Smooth muscle cell (in vitro differentiated cells): ENCODE measurements around the gene TSC2. TPM values are rescaled to one million over a fixed set of nuclear protein-coding genes. Genes with fewer than 3 reads are reported as not detected.
A peak's percentile ranks its signal among the peaks of the same experiment; 100 is the strongest.

Experiments used
- DNase-seq: peaks from one replicate; lab custom pipeline; 2025; ENCODE audit not compliant: unreplicated experiment; lab: John Stamatoyannopoulos, UW
- H2AFZ ChIP-seq: fragments of 200-600 bp; sonication (generic); 2 replicates; pipeline ENCODE4 v1.6.0; 2016; ENCODE audit warnings: antibody characterized with exemption, low read depth, mild to moderate bottlenecking
- H3F3A ChIP-seq: fragments of 200-600 bp; sonication (generic); 2 replicates; pipeline ENCODE4 v1.6.0; 2017; ENCODE audit warnings: antibody characterized with exemption, low read depth
- H3K27ac ChIP-seq: fragments of 200-600 bp; sonication (generic); 2 replicates; pipeline ENCODE4 v1.5.1; 2016; ENCODE audit warnings: low read depth, mild to moderate bottlenecking
- H3K27me3 ChIP-seq: fragments of 200-600 bp; sonication (generic); 2 replicates; pipeline ENCODE4 v1.6.1; 2016; ENCODE audit warnings: low read depth, mild to moderate bottlenecking
- H3K36me3 ChIP-seq: fragments of 200-600 bp; sonication (generic); 2 replicates; pipeline ENCODE4 v1.5.1; 2016; ENCODE audit warnings: low read depth
- H3K4me1 ChIP-seq: fragments of 200-600 bp; sonication (generic); 2 replicates; pipeline ENCODE4 v1.5.1; 2016; ENCODE audit warnings: low read depth
- H3K4me2 ChIP-seq: fragments of 200-600 bp; sonication (generic); 2 replicates; pipeline ENCODE4 v1.6.0; 2016; ENCODE audit warnings: mild to moderate bottlenecking
- H3K4me3 ChIP-seq: fragments of 200-600 bp; sonication (generic); 2 replicates; pipeline ENCODE4 v1.5.1; 2016; ENCODE audit warnings: mild to moderate bottlenecking
- H3K79me2 ChIP-seq: fragments of 200-600 bp; sonication (generic); 2 replicates; pipeline ENCODE4 v1.6.0; 2016; ENCODE audit warnings: low read depth, mild to moderate bottlenecking
- H3K9ac ChIP-seq: fragments of 200-600 bp; sonication (generic); 2 replicates; pipeline ENCODE4 v1.6.0; 2016; ENCODE audit warnings: low read depth
- H3K9me3 ChIP-seq: fragments of 200-600 bp; sonication (generic); replicated peaks from 2 replicates; pipeline ENCODE4 v1.5.1; 2016; ENCODE audit warnings: low read depth
- H4K20me1 ChIP-seq: fragments of 200-600 bp; sonication (generic); 2 replicates; pipeline ENCODE4 v1.6.0; 2016; ENCODE audit warnings: low read depth
- CTCF ChIP-seq: fragments of 200-600 bp; sonication (generic); IDR thresholded peaks from 2 replicates; pipeline ENCODE4 v1.5.1; 2017; ENCODE audit warnings: borderline replicate concordance, mild to moderate bottlenecking, antibody characterized with exemption; ENCODE audit not compliant: insufficient read depth, poor library complexity, severe bottlenecking
- WGBS: methylation state at CpG from one replicate; pipeline ENCODE4 v1.1.7; 2016; ENCODE audit warnings: low lambda C conversion rate; 5-methylcytosine and 5-hydroxymethylcytosine counted together
- polyA plus RNA-seq: library from polyadenylated mRNA; unstranded; fragments of >200 nt; fragmentation: Nextera tagmentation; extraction: Ambion mirVana; gene quantifications from 2 replicates; pipeline ENCODE4 v1.2.1, GENCODE V29; 2016
- total RNA-seq: library from RNA; depleted of rRNA; stranded (reverse); fragments of >200 nt; gene quantifications from 2 replicates; pipeline ENCODE4 v1.2.3, GENCODE V29; 2014

The TSC2 gene
- 29.7 and 64.5 TPM in 2 replicates for total RNA-seq
- 74.7 and 110 TPM in 2 replicates for polyA plus RNA-seq

GRCh38 chr16:2047330-2048115 lies at the start of gene TSC2, which contains the start of gene NTHL1:
TSS of gene TSC2 (plus strand) at chr16:2047985. CDS start at chr16:2048616, 631 bp downstream.
TSS of gene NTHL1 (minus strand) at chr16:2047834. CDS start at chr16:2047823, 11 bp downstream.
- Histone ChIP-seq H3K27me3 (no peaks in the 10 kb centered on the region), H3K36me3 (no peaks in the 10 kb centered on the region), H2AFZ (peak within 1 kb of the TSS; percentile 77), H3K4me2 (peak within 1 kb of the TSS; percentile 99), H3F3A (no peaks in the 10 kb centered on the region), H4K20me1 (peaks cover 3% of the 10 kb centered on the region), H3K79me2 (peaks cover 33% of the 10 kb centered on the region), H3K9ac (peak within 1 kb of the TSS; percentile 65), H3K4me1 (peaks cover 13% of the 10 kb centered on the region), H3K4me3 (peak within 1 kb of the TSS; percentile 88), H3K27ac (no peak within 1 kb of the TSS), H3K9me3 (no peaks in the 10 kb centered on the region)
- 1% methylated on average over 61 of the region's 81 CpGs for WGBS
- DNase-seq, result peak; percentile 86
- peak; percentile 37 for TF ChIP-seq CTCF

DNA sequence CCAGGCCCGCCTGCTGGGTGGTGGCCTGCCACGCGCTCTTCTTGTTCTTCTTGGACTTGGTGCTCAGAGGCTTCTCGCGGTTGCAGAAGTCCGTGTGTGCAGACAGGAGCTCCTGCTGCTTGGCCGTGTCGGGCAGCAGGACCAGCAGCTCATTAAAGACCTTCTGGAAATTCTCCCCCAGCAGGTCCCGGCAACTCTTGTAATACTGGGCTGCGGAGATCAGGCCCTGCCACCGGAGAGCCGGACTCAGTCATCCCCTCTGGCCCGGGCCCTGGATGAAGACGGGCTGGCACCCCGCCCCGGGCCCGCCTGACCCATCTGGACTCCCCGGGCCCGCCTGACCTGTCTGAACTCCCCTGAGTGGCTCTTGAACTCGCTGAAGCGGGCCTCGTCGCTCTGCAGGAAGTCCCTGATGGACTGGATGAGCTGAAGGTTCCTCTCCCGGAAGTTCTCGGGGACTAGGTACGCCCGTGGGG lies 49.4 kb upstream of the TSC2 start:
- H3K27ac ChIP-seq, result no peak overlapping the region
- no peak overlapping the region for H3K4me2 ChIP-seq
- WGBS, result 94% methylated on average over 25 of the region's 27 CpGs
- TF ChIP-seq CTCF, result no peak
- peaks cover 7% of the 10 kb centered on the region for H3K79me2 ChIP-seq
- H4K20me1 ChIP-seq, result peaks cover 35% of the 10 kb centered on the region
- no peak for DNase-seq
- no peaks in the 10 kb centered on the region for H3K4me1 ChIP-seq
- no peak overlapping the region for H3K4me3 ChIP-seq
- H3K9ac ChIP-seq, result no peak overlapping the region
- H3K27me3 ChIP-seq, result no peaks in the 10 kb centered on the region
- H3K36me3 ChIP-seq, result no peaks in the 10 kb centered on the region
- H3F3A ChIP-seq, result peaks cover 25% of the 10 kb centered on the region
- no peaks in the 10 kb centered on the region for H3K9me3 ChIP-seq
- H2AFZ ChIP-seq, result no peak overlapping the region

DNA sequence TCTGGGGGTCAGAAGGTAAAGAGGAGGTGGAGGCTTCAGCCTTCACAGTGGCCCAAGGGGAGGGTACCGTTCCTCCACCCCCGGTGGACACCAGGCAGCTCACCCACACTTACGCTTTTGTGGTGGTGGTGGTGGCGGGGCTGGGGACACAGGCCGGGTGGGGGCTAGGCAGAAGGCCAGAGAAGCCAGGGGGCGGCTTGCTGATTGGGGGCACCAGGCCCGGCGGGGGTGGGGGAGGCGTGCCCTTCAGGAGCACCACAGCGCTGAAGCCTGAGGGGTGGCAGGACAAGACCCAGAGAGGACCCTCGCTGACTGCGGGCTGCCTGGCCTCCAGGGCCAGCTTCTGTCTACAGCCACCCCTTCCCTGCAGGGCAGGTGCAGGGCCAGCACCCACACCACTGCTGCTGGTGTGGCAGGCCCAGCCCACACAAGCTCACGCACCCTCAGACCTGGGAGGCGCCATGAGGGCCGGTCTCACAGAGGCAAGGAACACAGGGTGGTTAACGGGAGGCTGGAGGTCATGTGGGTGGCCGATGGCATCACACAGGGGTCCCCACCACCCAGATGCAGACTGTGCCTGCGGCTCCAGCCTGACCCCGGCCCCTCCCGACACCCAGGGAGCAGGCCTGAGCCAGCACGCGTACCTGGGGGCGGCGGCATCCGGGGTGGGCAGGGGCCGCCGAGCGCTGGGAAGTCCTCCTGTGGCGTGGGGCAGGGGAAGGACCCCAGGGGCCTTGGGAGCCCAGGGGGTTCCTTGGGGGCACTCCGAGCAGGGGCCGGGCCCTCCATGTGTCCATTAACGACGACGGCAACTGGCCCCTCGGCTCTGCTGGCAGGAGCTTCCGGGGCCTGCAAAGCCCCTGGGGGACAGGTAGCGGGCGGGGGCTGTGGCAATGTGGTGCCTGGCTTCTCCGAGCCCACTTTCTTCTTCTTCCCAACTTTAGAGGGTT lies 48.7 kb upstream of the TSC2 start:
- peaks cover 2% of the 10 kb centered on the region for H3K4me1 ChIP-seq
- H3K27me3 ChIP-seq, result no peaks in the 10 kb centered on the region
- H4K20me1 ChIP-seq, result peaks cover 42% of the 10 kb centered on the region
- TF ChIP-seq CTCF, result no peak
- H2AFZ ChIP-seq, result no peak overlapping the region
- peaks cover 13% of the 10 kb centered on the region for H3K79me2 ChIP-seq
- WGBS, result 98% methylated on average over 27 of the region's 39 CpGs
- no peak for DNase-seq
- no peak overlapping the region for H3K4me2 ChIP-seq
- peaks cover 25% of the 10 kb centered on the region for H3F3A ChIP-seq
- H3K9me3 ChIP-seq, result no peaks in the 10 kb centered on the region
- no peak overlapping the region for H3K9ac ChIP-seq
- H3K27ac ChIP-seq, result no peak overlapping the region
- no peak overlapping the region for H3K4me3 ChIP-seq
- no peaks in the 10 kb centered on the region for H3K36me3 ChIP-seq
